Colonic mucosa (tissue), 4 donors: Measurements from ENCODE around the gene KLRD1. TPM values are rescaled to one million over a fixed set of nuclear protein-coding genes. Genes with fewer than 3 reads are reported as not detected.
"Not testable (repeated sequence)": the region's sequence is repeated elsewhere in the genome, so short reads cannot be mapped to it uniquely, and the experiment has no call there.

Experiments used
- DNase-seq: peaks from one replicate; pipeline ENCODE4 v3.0.0-alpha.2; 2020
- H3K27ac ChIP-seq: fragments of 200-600 bp; one replicate; pipeline ENCODE4 v1.8.0; 2021
- H3K27me3 ChIP-seq: fragments of 200-600 bp; one replicate; pipeline ENCODE4 v1.8.0; 2021
- H3K36me3 ChIP-seq: fragments of 200-600 bp; one replicate; pipeline ENCODE4 v1.8.0; 2021
- H3K4me1 ChIP-seq: fragments of 200-600 bp; one replicate; pipeline ENCODE4 v1.8.0; 2021; ENCODE audit warnings: mild to moderate bottlenecking
- H3K4me3 ChIP-seq: fragments of 200-600 bp; one replicate; pipeline ENCODE4 v1.8.0; 2021
- H3K9ac ChIP-seq, 2 donors: one replicate each; pipeline ENCODE4 v1.7.0; 2013; ENCODE audit warnings: control low read depth in 2 of 2, low read depth in 2 of 2, low read length in 2 of 2
- H3K9me3 ChIP-seq: fragments of 200-600 bp; one replicate; pipeline ENCODE4 v1.8.0; 2021
- CTCF ChIP-seq: fragments of 200-600 bp; IDR thresholded peaks from one replicate; pipeline ENCODE4 v1.8.0; 2022; ENCODE audit warnings: antibody characterized with exemption, mild to moderate bottlenecking
- intact Hi-C: fragments of 100-400 bp; cut with DNase I; formaldehyde crosslinking; loops from one replicate; pipeline ENCODE4 v1.14.1; 2022
- total RNA-seq, 2 donors: library from RNA; stranded (reverse); fragmentation: NEBNext Ultra II Directional in 1 of 2; extraction: Animal tissue kit (Norgen Biotek cat#: 25700) in 1 of 2; gene quantifications; one replicate each; pipeline ENCODE4 v1.2.1, GENCODE V29; 2021
- donor health status: healthy.
- donor health status: DM: no; HTN: no; CAD: no.
- donor health status: DM: no; HTN: no; CAD: no.

KLRD1 gene
- total RNA-seq, 2 donors from 2014 or later, result 1.1 to 1.5 TPM

- H3K9ac ChIP-seq, result no peak overlapping the region
- DNase-seq, result no peak
- intact Hi-C loops, result no loop called here
Measured at GRCh38 chr12:10310926-10311720, 3.5 kb downstream of the KLRD1 start.

DNA sequence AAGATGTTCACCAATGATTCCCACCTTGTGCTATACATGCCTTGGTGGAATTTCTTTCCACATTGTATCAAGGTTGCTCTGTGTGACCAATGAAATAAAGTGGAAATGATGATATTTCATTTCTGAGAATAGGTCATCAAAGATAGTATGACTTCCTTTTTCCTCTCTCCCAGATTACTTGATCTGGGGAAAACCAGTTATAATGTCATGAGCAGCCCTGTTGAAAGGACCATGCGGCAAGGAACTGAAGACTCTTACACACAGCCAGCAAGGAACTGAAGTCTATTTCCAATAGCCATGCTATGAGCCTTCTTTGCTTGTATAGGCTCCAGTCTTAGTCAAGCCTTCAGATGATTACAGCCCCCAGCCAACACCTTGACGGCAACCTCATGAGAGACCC, 11.7 kb downstream of the KLRD1 start:
- intact Hi-C loops, result no loop called here
- Histone ChIP-seq H3K36me3 (no peaks in the 10 kb centered on the region), H3K27ac (no peak overlapping the region), H3K4me1 (no peaks in the 10 kb centered on the region), H3K9ac (no peak overlapping the region), H3K27me3 (no peaks in the 10 kb centered on the region), H3K4me3 (no peak overlapping the region), H3K9me3 (no peaks in the 10 kb centered on the region)
- TF ChIP-seq CTCF, result no peak
- no peak for DNase-seq

More at GRCh38 chr12:10310926-10311720, 3.5 kb downstream of the KLRD1 start:
- no peaks in the 10 kb centered on the region for H3K9me3 ChIP-seq
- no peak for TF ChIP-seq CTCF
- no peak overlapping the region for H3K27ac ChIP-seq
- H3K4me1 ChIP-seq, result no peaks in the 10 kb centered on the region
- H3K27me3 ChIP-seq, result no peaks in the 10 kb centered on the region
- no peak overlapping the region for H3K4me3 ChIP-seq
- no peaks in the 10 kb centered on the region for H3K36me3 ChIP-seq

GRCh38 chr12:10320643-10321042, 13.0 kb downstream of the KLRD1 start:
- Histone ChIP-seq H3K36me3 (no peaks in the 10 kb centered on the region), H3K9me3 (no peaks in the 10 kb centered on the region), H3K4me3 (no peak overlapping the region), H3K9ac (no peak overlapping the region), H3K27me3 (no peaks in the 10 kb centered on the region), H3K4me1 (no peaks in the 10 kb centered on the region), H3K27ac (no peak overlapping the region)
- TF ChIP-seq CTCF, result no peak
- DNase-seq, result no peak
- intact Hi-C loops, result no loop called here

DNA sequence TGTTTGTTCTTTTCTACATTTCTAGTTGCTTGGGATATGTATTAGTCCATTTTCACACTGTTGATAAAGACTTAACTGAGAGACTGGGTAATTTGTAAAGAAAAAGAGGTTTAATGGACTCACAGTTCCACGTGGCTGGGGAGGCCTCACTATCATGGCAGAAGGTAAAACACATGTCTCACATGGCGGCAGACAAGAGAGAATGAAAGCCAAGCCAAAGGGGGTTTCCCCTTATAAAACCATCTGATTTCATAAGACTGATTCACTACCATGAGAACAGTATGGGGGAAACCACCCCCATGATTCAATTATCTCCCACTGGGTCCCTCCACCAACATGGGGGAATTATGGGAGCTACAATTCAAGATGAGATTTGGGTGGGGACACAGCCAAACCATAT, 21.0 kb downstream of the KLRD1 start:
- intact Hi-C loops, result loop anchor here (5.0 kb wide), 1 partner anchor 234 kb away; no protein-coding TSS in a partner anchor
- H3K4me1 ChIP-seq, H3K9me3 ChIP-seq, H3K36me3 ChIP-seq, H3K9ac ChIP-seq, DNase-seq, H3K4me3 ChIP-seq, H3K27me3 ChIP-seq, H3K27ac ChIP-seq: not testable (repeated sequence)

GRCh38 chr12:10331642-10332239, 24.1 kb downstream of the KLRD1 start:
- DNase-seq, result no peak
- Histone ChIP-seq H3K4me3 (no peak overlapping the region), H3K9ac (no peak overlapping the region), H3K9me3 (no peaks in the 10 kb centered on the region), H3K27ac (no peak overlapping the region), H3K36me3 (no peaks in the 10 kb centered on the region), H3K4me1 (no peaks in the 10 kb centered on the region), H3K27me3 (no peaks in the 10 kb centered on the region)
- TF ChIP-seq CTCF, result peak; percentile 38
- intact Hi-C loops, result loop anchor here (10.0 kb wide), 1 partner anchor 343 kb away; the partner anchor contains the start of gene STYK1

GRCh38 chr12:10336196-10336595, 28.5 kb downstream of the KLRD1 start:
- intact Hi-C loops, result loop anchor here (10.0 kb wide), 1 partner anchor 339 kb away; the partner anchor contains the start of gene STYK1
- DNase-seq, H3K4me1 ChIP-seq, H3K9me3 ChIP-seq, H3K27me3 ChIP-seq, H3K36me3 ChIP-seq, H3K9ac ChIP-seq, H3K4me3 ChIP-seq, H3K27ac ChIP-seq: not testable (repeated sequence)

- not testable (repeated sequence) for H3K27ac ChIP-seq, H3K4me1 ChIP-seq, H3K4me3 ChIP-seq, H3K27me3 ChIP-seq, H3K9me3 ChIP-seq, DNase-seq, H3K36me3 ChIP-seq, H3K9ac ChIP-seq
- intact Hi-C loops, result loop anchor here (10.0 kb wide), 1 partner anchor 336 kb away; the partner anchor contains the start of gene STYK1
Measured at GRCh38 chr12:10338470-10338869, 30.8 kb downstream of the KLRD1 start.
